T47D (cell line): ENCODE data around the gene TAF15.

Experiments used
- DNase-seq, 2 experiments: peaks; one replicate each; pipeline versions ENCODE4 v3.0.0 to v3.0.0-alpha.2; 2011 to 2012; ENCODE audit warnings: low read depth in 1 of 2, low spot score in 1 of 2
- JUND ChIP-seq: IDR thresholded peaks from 2 replicates; pipeline ENCODE4 v1.6.1; 2012; ENCODE audit warnings: low read depth
- in situ Hi-C: cut with HindIII; loops from 2 replicates; pipeline ENCODE4 v1.10.0; 2016; ENCODE audit warnings: low sequenced_read_pairs, low pct_unique_long_range_greater_than_20kb

TAF15 gene

DNA sequence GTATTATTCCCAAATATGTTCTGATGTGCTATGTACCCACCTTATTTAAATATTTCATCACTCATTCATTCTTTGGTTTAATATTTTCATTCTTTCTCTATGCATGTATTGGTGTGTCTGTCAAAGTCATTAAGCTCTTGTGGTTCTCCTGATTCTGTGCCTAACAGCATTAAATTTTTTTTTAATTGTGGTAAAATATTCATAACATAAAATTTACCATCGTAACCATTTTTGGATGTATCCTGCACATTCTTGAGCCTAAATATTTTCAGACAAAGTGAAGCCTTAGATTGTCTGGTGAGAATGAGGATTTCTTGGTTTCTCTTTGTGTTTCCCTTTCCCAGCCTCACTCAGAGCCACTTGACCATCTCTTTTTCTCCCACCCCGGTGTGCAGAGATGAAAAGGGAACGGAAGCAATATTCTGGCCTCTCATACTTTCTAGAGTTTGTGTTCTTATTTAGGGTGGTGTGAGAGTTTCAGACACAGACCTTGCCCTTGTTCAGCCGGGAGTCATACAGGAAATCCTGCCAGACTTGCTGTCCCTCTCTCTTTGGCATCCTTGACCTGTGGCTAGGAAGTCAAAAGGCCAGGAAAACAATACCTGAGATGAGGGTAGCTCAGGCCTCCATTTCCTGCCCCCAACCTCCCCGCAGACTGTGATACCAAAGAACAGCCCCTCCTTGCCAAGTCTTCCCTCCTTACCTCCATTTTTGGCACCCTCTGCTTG lies 66.0 kb downstream of the TAF15 start:
- in situ Hi-C loops = no loop called here
- no peak for DNase-seq
- no peak for TF ChIP-seq JUND

DNA sequence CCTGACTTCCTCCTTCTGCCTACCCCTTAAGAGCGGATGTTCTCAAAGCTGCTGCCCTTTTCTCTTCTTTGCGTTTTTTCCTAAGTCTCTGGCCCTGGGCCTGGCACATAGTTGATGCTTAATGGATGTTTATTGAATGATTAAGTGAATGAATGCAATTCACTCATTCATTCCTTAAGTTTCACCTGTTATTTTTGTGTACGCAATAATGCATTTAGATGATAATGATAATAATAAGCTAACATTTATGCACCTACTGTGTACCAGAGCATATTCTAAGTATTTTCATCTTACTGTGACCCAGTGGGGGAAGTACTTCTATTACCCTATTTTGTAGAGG lies 66.5 kb downstream of the TAF15 start:
- in situ Hi-C loops = no loop called here
- TF ChIP-seq JUND = no peak
- no peak for DNase-seq

DNA sequence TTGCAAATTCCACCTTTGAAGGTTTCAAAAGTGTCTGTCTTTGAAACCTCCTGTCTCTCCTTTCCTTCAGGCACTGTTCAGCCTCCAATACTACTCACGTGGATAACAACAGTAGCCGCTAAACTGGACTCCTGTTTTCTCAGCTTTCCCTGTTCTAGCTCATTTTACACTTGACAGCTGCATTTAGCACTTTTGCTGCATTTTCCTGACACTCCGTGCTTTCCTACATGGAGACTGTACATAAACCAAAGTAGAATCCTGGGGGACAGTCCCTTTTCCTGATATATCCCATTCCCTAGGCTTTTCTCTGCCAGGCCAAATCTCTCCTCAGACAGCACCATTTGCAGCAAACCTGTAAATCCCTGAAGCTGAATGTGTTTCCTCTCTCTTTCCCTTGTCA lies 67.2 kb downstream of the TAF15 start:
- no peak for TF ChIP-seq JUND
- in situ Hi-C loops = no loop called here
- no peak for DNase-seq

DNA sequence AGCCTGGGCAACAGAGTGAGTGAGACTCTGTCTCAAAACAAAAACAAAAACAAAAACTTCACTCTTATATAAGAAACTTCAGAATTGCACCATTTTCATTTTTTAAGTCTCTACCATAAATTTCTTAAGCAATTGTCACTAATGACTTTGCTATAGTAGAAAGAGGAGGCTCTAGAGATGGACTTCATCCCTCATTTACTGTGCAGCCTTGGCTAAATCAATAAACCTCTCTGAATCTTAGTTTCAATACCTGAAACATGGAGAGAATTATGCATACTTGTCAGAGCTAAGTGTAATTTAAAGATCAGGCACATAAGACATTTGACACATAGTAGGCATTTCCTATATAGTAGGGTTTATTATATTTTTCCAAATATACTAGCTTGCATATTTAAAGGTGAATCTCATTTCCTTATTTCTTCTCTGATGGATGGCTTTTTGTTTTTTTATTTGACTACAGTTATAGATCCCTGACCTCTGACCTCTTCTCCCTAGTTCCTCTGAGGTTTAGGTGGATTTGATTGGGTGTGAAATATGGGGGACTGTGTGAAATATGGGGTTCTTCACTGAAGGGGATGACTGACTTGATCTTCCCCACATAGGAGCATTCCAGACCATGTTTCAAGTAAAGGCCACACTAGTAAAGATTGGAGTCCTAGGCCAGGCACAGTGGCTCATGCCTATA lies 68.2 kb downstream of the TAF15 start:
- no peak for TF ChIP-seq JUND
- in situ Hi-C loops = no loop called here
- no peak for DNase-seq

DNA sequence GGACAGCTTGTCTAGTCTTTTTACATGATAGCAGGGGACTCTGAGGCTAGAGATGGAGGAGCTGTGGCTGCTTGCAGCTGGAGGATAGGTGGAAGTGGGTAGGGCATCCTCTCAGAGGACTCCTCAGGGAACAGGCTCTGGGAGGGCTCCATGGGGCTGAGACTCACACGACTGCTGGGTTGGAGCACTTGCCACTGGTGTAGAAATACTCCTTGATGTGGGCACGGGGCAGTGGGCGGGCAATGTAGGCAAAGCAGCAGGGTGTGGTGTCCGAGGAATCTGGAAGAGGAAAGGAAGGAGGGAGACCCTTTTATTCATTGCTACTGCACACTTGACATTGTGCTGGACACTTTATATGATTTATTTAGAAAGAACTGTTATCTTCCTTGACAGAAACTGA lies 69.1 kb downstream of the TAF15 start:
- no peak for TF ChIP-seq JUND
- DNase-seq = no peak
- in situ Hi-C loops = no loop called here

DNA sequence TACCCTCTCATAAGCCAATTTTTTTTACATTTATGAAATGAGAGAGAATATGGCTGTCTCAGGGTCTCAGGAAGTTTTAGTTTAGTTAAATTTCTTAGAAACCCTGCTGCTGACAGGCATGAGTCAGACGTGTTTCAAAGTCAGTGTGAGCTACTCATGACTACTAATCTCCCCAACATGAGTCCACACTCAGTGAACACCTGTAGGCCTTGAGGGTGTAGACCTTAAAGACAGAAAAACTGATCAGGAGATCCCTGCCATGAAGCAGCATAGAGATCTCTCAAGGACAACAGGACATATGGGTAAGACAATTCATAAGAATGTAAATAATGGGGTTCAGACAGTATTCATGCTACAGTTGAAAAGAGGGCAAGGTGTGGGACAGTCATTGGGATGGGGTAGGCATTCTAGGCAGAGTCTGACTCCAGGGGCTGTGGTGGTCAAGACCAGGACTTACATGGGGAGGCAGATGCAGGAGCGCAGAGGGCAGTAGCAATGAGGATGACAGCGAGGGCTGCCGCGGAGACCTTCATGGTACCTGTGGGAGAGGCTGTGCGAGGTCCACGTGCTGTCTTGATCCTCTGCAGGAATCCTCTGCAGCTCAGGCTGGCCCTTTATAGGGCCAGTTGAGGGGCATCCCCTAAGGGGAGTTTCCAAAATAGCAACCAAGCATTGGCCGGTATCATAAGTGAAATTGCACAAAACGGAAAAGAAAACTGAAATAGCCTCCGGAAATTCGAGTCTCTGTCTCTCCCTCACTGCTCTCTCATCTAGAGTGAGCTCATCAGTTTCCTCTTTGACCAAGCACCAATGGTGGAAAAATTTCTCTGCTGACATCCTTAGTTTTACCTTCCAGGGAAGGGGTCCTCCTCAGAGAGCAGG lies 70.7 kb downstream of the TAF15 start, which contains the start of gene CCL5:
Gene CCL5, minus strand, starts transcription at position 588 of the 882 bp plus-strand sequence.
- DNase-seq = no peak
- in situ Hi-C loops = no loop called here
- no peak for TF ChIP-seq JUND

DNA sequence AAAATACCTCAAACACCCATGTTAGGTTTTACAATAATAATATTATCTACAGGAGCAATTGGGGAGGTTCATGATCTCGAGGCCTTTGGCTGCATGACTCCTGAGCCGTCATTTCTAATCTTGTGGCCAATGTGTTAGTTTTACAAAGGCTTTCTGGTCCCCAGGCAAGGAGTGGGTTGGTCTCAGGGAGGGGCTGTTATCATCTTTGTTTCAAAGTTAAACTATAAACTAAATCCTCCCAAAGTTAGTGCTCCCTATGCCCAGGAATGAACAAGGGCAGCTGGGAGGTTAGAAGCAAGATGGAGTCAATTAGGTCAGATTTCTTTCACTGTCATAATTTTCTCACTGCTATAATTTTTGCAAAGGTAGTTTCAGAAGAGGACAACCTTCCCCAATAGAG lies 80.0 kb downstream of the TAF15 start:
- TF ChIP-seq JUND = no peak
- no peak for DNase-seq
- in situ Hi-C loops = no loop called here

DNA sequence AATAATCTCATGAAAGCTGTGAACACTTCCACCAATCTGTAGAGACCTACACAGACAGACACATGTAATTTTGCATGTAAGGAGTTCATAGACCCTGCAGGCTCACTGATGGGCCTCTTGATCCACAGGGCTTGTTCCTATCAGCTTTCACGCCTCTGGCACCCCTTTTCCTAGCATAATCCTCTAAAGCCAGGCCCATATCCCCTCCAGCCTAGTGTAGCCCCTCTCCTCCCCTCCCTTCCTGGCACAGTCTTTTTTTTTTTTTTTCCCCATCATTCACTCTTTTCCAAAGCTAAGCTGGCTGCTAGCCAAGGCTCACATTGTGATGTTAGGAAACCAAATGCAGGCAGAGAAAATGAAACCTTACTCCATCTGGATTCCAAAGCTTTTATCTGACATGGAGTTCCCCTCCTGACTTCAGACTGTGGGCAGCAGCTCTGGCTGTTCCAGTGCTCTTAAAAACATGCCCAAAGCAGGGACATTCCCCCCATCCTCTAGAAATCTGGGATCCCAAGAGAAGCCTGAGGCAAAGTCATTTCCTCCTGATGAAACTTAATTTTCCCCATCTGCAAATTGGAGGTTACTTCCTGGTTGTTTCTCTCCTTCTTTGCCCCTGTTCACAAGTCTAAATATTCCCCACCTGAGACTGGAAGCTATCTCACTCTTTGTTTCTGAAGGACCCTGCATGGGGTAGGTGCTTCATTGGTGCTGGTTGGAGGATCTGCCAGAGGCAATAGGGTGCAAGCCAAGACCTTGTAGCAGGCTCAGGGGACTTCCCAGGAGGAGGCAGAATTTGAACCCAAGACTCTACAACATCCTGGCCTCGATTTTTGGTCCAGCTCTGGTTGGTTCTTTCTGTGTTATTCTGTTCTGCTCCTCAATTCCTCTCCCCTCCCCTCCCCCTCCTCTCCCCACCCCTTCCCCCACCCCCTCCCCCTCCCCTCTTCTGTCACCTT lies 80.8 kb downstream of the TAF15 start:
- DNase-seq = peak in 1 of 2 experiments; percentile 18
- no peak for TF ChIP-seq JUND
- in situ Hi-C loops = no loop called here

DNA sequence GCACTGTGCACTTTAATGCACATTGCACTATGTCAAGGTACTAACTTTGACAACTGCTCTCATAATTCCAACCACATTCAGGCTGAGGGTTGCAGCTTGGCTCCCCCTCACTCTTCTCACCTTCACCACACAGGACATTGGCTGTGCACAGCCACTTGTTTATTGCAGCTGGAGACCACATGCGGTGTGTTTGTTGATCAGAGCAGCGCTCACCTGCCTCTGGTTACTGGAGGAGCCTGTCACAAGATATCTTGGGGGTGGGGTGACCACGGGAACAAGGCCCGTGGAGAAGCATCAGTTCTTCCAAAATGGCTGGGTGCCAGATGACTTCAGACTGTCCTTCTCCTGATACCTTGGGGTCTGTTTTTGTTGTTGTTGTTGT lies 81.5 kb downstream of the TAF15 start:
- in situ Hi-C loops = no loop called here
- no peak for TF ChIP-seq JUND
- DNase-seq = peak; percentile 30 to 46

DNA sequence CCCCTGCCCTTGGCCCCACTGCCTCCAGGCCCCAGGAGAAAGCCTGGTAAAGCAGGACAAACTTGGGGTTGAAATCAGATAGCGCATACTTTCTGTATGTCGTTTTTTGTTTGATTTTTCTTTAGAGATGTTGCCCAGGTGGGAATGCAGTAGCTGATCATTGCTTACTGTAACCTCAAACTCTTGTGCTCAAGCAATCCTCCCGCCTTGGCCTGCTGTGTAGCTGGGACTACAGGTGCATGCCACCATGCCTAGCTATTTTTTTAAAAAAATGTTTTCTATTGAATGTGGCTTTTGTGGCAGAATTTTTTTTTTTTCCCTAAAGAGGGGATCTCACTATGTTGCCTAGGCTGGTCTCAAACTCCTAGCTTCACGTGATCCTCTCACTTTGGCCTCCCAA lies 82.0 kb downstream of the TAF15 start:
- no peak for TF ChIP-seq JUND
- in situ Hi-C loops = no loop called here

DNA sequence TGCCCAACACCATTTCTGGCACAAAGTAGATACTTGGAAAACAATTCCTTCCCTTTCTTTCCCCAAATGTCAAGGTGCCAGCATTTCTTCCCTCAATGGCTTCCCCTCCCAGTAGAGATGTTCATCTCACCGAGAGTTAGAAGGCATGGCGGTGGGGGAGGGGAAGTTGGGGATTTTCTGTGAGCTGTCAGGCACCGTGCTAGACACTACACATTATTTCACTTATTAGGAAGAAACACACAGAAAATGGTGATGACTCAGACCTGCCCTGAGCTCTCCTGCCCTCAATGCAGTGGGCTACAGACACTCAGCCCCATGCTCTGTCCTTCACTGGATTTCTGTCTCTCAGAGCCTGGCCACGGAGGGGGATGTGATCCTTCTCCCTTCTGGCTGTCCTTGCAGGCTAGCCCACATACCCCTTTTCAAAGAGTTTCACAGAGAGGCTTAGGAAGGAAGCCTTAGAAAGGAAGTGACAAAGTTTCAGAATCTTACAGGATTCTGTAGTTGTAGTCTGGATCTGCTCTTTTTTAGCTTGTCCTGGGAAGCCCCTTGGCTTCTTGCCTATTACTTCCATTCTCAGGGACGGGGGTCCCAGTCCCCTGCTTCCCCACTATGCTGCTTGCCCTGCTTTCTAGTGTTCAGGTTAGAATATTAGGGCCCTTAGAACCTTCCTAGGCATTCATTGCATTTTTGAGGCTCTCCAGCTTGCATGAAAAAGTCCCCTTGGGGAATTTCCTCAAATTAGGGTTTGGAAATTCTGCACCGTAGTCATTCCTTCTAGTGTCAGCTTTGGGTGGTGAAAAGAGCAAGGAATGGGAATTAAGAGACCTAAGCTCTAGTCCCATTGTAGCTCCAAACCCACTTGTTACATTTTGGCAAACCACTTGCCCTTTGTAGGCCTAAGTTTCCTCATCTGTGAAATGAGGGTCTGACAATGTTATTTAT lies 83.1 kb downstream of the TAF15 start:
- DNase-seq = no peak
- TF ChIP-seq JUND = no peak
- in situ Hi-C loops = no loop called here

More for the DNA sequence above, 82.0 kb downstream of the TAF15 start:
- DNase-seq = peak; percentile 28 to 67
